Hematopoietic multipotent progenitor cell treated with erythropoietin and hydrocortisone succinate and interleukin-3 and kit ligand, for 15 days (in vitro differentiated cells): ENCODE data around the gene BCAT1.
A peak's percentile ranks its signal among the peaks of the same experiment; 100 is the strongest.
"Not testable (repeated sequence)": the region's sequence is repeated elsewhere in the genome, so short reads cannot be mapped to it uniquely, and the experiment has no call there.

Experiments
- DNase-seq: peaks from one replicate; pipeline ENCODE4 v3.0.0-alpha.2; 2015; ENCODE audit warnings: low spot score

BCAT1 gene

DNA sequence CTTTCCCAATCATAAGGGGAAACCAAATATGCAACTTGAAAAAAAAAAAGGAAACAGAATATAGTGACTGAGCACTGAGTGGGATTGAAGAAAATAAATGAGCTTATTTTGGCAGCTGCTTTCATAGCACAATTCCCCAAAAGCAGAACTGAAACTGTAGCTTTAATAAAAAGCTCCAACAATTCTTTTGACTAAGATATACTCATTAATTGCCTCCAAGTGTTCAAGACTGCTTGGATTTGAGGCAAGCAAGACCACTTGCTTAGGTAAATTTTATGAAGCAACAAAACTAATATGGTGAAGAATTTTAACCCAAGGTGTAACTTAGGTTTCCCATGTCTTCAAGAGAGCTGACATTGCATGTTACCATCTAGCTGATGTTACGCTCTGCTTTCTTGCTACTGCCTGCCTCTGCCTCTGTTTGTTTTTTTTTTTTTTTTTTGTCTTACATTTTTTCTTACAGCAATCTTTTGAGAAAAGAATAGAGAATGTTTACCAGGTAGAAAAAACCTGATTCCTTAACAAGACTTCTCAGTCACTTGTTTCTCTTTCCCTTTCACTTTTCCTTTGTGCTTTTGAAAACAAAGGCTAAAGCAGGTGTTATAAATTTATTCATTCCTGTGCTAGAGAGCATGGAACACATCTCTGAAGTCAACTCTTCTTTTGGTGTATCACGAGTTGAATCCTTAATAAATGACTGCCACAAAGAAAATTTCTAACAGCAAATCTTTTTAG lies 134.4 kb downstream of the BCAT1 start:
- DNase-seq, result no peak

DNA sequence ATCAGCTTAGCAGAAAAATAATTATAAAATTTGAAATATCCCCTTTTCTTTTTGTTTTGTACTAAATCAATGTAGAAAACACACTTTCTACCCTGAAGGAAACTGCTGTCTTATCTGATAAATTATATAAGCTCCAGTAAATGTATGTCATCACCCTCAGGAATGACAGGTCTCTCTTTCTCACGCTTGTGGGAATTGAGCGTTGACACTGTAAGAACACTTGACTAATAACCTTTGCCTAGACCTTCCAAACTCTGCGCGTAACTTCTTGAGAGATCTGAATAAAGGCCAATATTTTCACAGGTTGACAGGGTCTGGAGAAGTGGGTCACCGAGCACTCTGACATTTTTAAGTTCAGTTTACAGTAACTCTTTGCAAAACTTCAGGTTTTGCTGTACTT lies 138.5 kb downstream of the BCAT1 start:
- no peak for DNase-seq

GRCh38 chr12:24809306-24809705 lies 139.6 kb downstream of the BCAT1 start:
- DNase-seq, result not testable (repeated sequence)

DNA sequence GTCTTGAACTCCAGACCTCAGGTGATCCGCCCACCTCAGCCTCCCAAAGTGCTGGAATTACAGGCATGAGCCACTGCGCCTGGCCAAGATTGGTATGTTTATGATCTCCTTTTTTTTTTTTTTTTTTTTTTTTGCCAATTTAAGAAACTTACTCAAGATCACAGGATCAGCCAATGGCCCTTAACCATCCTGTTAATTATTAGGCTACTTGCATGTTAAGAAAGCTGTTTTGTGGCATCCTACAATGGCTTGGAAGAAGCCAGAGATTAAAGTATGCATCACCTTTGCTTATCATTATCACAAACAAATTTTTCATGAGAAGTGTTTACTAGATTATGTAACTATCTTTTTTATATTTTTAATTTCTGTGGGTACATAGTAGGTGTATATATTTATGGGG lies 140.2 kb downstream of the BCAT1 start:
- no peak for DNase-seq

DNA sequence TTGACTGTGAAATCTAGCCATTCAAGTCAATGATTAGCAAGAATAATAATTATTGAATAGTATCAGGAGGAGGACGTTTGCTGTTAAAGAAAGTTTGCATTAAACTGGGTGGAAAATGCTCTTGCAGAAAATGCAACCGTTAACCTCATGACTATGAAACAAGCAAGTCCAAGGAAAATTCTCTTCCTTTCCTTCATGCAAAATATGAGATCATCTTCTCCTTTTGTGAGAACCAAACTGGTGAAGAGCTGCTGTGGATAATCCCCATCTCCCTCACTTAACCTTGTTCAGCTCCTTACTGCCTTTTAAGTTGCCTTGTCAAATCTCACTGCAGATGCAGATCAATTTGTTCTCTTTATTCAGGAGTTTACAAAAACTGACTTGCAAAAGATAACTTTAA lies 142.5 kb downstream of the BCAT1 start:
- DNase-seq, result no peak

DNA sequence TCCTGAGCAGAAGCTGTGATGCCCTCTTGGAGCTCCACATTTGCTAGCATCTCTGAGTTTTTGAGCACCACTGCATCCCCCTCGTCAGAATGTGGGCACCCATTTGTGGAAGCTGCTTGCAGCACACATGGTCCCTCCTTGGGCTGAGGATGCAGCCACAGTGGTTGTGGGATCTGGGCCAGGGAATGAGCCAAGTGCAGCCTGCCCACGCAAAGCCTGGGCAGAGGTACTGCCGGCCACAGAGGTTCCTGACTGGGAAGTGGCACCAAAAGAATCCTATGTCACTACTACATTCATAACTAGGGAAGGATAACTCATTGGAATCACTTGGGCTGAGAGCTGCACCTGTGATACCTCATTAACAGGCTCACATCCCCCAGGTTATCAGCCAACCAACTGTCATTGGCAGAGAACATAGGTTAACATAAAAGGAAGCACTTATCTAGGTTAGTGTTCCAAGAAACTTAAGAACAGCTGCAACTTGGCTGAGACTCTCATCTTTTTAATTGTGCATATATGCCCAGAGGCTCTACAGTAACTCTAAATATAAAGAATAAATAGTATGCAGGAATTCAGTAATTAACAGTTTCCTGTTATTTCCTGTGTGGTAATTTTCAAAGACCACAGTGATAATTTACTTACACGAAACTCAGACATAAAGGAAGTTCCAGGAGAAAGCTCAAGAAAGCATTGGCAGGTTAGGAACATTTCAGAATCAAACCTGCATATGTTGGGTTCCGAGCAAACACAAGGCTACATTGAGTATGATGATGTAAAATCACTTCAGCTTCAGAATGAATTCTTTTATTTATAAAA lies 145.3 kb downstream of the BCAT1 start:
- DNase-seq, result no peak

GRCh38 chr12:24798335-24798734 lies 150.6 kb downstream of the BCAT1 start:
- no peak for DNase-seq

GRCh38 chr12:24797901-24798300 lies 151.0 kb downstream of the BCAT1 start:
- no peak for DNase-seq

DNA sequence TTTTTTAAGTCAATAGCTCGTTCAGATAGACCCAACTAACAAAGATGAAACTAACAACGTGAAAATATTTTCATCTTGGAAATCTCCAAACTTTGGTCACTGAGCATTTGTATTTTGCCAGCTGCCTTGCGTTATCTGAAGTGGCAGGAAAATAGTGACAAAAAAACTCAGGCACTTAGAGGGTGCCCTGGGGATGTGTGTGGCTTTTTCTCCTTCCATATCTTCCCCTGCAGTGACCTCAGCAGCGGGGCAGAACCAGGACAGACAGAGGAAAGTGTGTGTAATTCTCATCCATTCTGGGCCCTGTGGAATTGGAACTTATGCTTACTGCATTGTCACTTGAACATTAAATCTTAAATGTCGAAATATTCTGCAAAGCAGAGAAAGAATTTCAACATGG lies 152.0 kb downstream of the BCAT1 start:
- DNase-seq, result no peak

DNA sequence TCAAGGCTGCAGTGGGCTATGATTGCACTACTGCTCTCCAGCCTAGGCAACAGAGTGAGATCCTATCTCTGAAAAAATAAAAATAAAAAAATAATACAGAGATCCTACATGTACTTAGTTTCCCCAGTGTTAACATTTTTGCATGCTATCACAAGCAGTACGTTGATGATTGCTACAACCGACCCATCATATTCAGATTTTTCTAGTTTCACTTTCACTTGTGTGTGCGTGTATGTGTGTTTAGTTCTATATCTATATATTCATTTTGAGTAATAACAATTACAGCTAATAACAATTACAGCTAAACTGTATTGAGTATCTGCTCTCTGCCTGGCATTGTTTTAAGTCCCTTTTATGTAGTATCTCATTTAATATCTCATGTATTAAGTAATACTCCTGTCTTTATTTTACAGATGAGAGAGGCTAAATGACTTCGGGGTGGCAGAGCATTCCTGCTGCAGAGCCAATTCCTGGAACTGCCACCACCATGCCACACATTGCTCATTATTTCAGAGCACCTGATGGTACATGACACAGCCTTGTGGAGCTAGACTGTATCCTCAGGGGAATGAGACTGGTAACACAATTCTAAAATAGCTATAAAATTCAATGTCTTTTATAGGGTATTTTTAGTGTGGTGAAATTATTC lies 153.1 kb downstream of the BCAT1 start:
- DNase-seq, result peak; percentile 31

DNA sequence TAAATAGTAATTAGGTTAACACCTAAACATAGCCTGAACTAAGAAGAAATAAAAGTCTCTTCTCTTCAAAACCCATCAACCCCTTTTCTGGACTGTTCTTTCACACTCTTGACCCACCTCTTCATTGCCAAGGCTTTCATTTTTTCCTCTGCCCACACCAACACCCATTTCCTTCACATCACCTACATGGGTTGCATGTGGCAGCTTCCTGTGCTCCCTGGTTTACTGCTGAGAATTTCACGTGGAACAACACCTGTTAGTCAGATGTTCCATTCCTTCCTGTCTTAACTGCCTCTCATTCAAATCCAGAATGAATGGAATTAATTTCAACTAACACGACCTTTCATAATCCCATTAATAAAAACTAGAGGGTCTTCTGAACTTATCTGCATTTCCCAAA lies 157.3 kb downstream of the BCAT1 start:
- no peak for DNase-seq

DNA sequence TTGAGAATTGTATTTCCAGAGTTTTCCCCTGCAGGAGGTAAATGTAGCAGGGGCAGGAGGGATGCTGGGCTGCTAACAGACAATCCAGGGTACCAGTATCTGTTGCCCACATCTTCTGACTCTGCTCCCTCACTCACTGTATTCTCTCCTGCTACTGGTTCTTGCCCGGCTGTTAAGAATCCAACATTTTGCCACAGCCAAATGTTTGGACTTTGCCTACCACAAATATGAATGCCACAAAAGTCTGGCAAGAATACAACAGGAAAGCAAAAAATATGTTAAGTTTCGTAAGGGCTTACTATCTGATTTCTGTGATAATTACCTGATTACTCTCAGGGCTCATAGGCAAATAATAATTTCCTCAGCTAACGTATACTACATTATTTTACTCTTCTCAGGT lies 160.0 kb downstream of the BCAT1 start:
- DNase-seq, result no peak

DNA sequence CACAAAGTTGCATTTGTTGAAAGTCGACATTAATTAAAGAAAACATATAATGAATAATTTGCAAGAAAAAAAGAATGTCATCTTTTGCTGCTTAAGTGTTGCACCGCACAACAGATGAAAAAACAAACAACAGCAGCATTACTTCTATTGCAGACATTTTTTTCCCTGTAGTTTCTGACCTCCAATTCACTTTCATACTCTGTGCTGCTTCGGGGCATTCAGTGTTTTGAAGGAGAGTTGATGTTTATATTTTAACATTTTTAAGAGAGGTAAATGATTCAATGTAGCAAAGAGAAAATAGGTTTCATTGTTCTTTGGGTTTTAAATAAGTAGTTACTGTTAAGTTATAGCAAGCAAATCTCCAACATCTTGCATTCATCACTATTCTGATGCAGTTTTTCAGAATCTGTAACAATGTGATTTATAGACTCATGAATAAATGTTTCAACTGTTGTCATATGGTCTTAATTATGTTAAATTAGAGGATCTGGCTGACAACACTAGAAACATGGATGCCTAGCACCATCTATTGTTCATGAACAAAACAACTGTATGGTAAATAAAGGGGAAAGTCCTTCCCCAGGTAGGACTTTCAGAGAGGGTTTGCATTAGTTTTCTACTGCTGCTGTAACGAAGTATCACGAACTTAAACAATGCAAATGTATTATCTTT lies 168.1 kb downstream of the BCAT1 start:
- no peak for DNase-seq

- DNase-seq, result no peak
These were observed 170.2 kb downstream of the BCAT1 start for GRCh38 chr12:24778486-24779304.

GRCh38 chr12:24777359-24777758 lies 171.5 kb downstream of the BCAT1 start:
- DNase-seq, result no peak

GRCh38 chr12:24776861-24777260 lies 172.0 kb downstream of the BCAT1 start:
- DNase-seq, result no peak

GRCh38 chr12:24775073-24775472 lies 173.8 kb downstream of the BCAT1 start:
- no peak for DNase-seq

DNA sequence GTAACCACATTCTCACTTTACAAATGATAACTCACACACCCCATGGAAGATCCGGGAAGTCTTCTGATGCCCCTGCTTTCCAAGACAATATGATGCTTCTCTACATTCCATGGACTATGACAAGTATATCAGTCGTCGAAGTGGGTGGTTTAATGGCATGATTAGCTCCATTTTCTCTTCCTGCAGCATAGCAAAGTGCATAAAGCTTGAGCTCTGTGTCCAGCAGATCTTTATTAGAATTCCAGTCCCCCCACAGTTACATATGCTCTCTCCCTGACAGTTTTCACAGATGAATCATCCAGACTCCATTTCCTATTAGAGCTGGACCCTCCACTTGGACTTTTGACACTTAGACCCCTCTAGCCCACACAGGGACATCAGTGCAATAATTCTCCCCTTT lies 174.9 kb downstream of the BCAT1 start:
- no peak for DNase-seq

GRCh38 chr12:24772813-24773212 lies 176.1 kb downstream of the BCAT1 start:
- no peak for DNase-seq

GRCh38 chr12:24770821-24771220 lies 178.1 kb downstream of the BCAT1 start:
- DNase-seq, result no peak

- DNase-seq, result no peak
These were observed 178.6 kb downstream of the BCAT1 start for GRCh38 chr12:24770334-24770733.

GRCh38 chr12:24769682-24770081 lies 179.2 kb downstream of the BCAT1 start:
- no peak for DNase-seq
